HepG2 (cell line): ENCODE results near the gene EXOC3. TPM values are rescaled to one million over a fixed set of nuclear protein-coding genes. Genes with fewer than 3 reads are reported as not detected.
A peak's percentile ranks its signal among the peaks of the same experiment; 100 is the strongest.

Experiments used
- ATAC-seq: fragments of 200-7000 bp; cut with Tn5 transposase; 3 replicates; pipeline ENCODE4 v1.9.1; 2020; ENCODE audit warnings: mild to moderate bottlenecking, moderate library complexity
- BruUV-seq: library from RNA; stranded (reverse); fragments of 400-500 nt; replicated peaks from 2 replicates; lab custom pipeline; 2021; lab: Mats Ljungman, UMichigan
- CTCF ChIA-PET: fragments of 300-600 bp; formaldehyde crosslinking; extraction: SDS; loops from one replicate; lab custom pipeline; 2021; ENCODE audit warnings: low total read pairs, inconsistent platforms, low intra/inter-chr PET ratio; lab: Yijun Ruan, JAX
- POLR2A ChIA-PET: fragments of 350-600 bp; sonication (Branson Sonifier 250); formaldehyde crosslinking; loops from one replicate; lab custom pipeline; 2020; ENCODE audit warnings: antibody characterized with exemption, inconsistent platforms; lab: Yijun Ruan, JAX
- DNase-seq: peaks from one replicate; pipeline ENCODE4 v3.0.0-alpha.2; 2015; ENCODE audit warnings: low spot score
- FAIRE-seq: peaks from 3 replicates; lab custom pipeline; 2011; peaks lifted over from hg19 to GRCh38; lab: Jason Lieb, UNC
- H2AFZ ChIP-seq: one replicate; pipeline ENCODE4 v1.6.1; 2011; ENCODE audit warnings: low read length, inconsistent platforms
- H3K27ac ChIP-seq: fragments of 300-600 bp; 3 replicates; pipeline ENCODE4 v1.8.0; 2011; ENCODE audit warnings: mixed run types, mild to moderate bottlenecking, mixed read lengths, low read length, inconsistent platforms; ENCODE audit not compliant: insufficient read depth; ENCODE audit errors: extremely low read length
- H3K27me3 ChIP-seq, 2 experiments: fragments of 200-600 bp in 1 of 2; 2 replicates in 1 of 2; 3 replicates in 1 of 2; pipeline versions ENCODE4 v1.6.0 to v1.8.0; 2011; ENCODE audit warnings: low read length in 2 of 2, mild to moderate bottlenecking in 2 of 2, moderate library complexity in 2 of 2, inconsistent platforms in 1 of 2; ENCODE audit not compliant: insufficient read depth in 2 of 2, control insufficient read depth in 1 of 2
- H3K36me3 ChIP-seq, 2 experiments: fragments of 200-600 bp in 1 of 2; replicated peaks in 1 of 2; 2 replicates in 1 of 2; 3 replicates in 1 of 2; pipeline versions ENCODE4 v1.5.1 to v1.8.0; 2011; ENCODE audit warnings: low read length in 2 of 2, inconsistent platforms in 1 of 2; ENCODE audit not compliant: insufficient read depth in 2 of 2, control insufficient read depth in 1 of 2
- H3K4me1 ChIP-seq: 2 replicates; pipeline ENCODE4 v1.5.1; 2012; ENCODE audit warnings: low read length, inconsistent platforms; ENCODE audit not compliant: insufficient read depth
- H3K4me2 ChIP-seq: 2 replicates; pipeline ENCODE4 v1.6.0; 2011; ENCODE audit warnings: low read depth, low read length, inconsistent platforms
- H3K4me3 ChIP-seq, 3 experiments: fragments of 200-600 bp in 1 of 3; sonication (generic), shearing (Covaris generic) in 1 of 3; replicated peaks in 1 of 3; 2 replicates each; pipeline ENCODE4 v1.5.1; 2011 to 2016; ENCODE audit warnings: low read length in 3 of 3, inconsistent platforms in 2 of 3, low read depth in 2 of 3, mild to moderate bottlenecking in 2 of 3, control low read depth in 1 of 3, mixed read lengths in 1 of 3; ENCODE audit not compliant: insufficient read depth in 1 of 3
- H3K79me2 ChIP-seq: one replicate; pipeline ENCODE4 v1.6.1; 2011; ENCODE audit warnings: low read length, inconsistent platforms; ENCODE audit not compliant: insufficient read depth
- H3K9ac ChIP-seq: 2 replicates; pipeline ENCODE4 v1.6.0; 2011; ENCODE audit warnings: mild to moderate bottlenecking, low read depth, low read length, inconsistent platforms; ENCODE audit not compliant: insufficient read depth
- H3K9me3 ChIP-seq: 2 replicates; pipeline ENCODE4 v1.5.1; 2012; ENCODE audit warnings: mild to moderate bottlenecking, low read length
- H4K20me1 ChIP-seq: 2 replicates; pipeline ENCODE4 v1.6.0; 2011; ENCODE audit warnings: inconsistent platforms, mild to moderate bottlenecking, low read length, moderate library complexity; ENCODE audit not compliant: insufficient read depth
- AGO2 ChIP-seq: fragments of 200-400 bp; formaldehyde crosslinking; optimal IDR thresholded peaks from 2 replicates; pipeline ENCODE3; 2017; ENCODE audit warnings: mild to moderate bottlenecking, low read depth, low read length, moderate library complexity
- HDAC1 ChIP-seq: sonication (generic); formaldehyde crosslinking; IDR thresholded peaks from 2 replicates; pipeline ENCODE4 v1.5.1; 2020; ENCODE audit warnings: mild to moderate bottlenecking, missing genetic modification reagents
- PAF1 ChIP-seq: IDR thresholded peaks from 2 replicates; pipeline ENCODE4 v1.6.1; 2016; ENCODE audit warnings: missing genetic modification reagents, missing compliant biosample characterization
- PAX8 ChIP-seq: sonication (generic); formaldehyde crosslinking; IDR thresholded peaks from 2 replicates; pipeline ENCODE4 v1.8.0; 2022; ENCODE audit warnings: mild to moderate bottlenecking, missing genetic modification reagents, borderline replicate concordance
- REL ChIP-seq: sonication (generic); formaldehyde crosslinking; conservative IDR thresholded peaks from 2 replicates; pipeline ENCODE4 v1.8.0; 2022; ENCODE audit warnings: mild to moderate bottlenecking, missing genetic modification reagents, moderate library complexity
- SRSF1 ChIP-seq: fragments of 200-400 bp; formaldehyde crosslinking; optimal IDR thresholded peaks from 2 replicates; pipeline ENCODE3; 2017; ENCODE audit warnings: mild to moderate bottlenecking, low read depth, low read length, moderate library complexity
- ZBTB7A ChIP-seq: sonication (generic); formaldehyde crosslinking; IDR thresholded peaks from 2 replicates; pipeline ENCODE4 v1.8.0; 2022; ENCODE audit warnings: mild to moderate bottlenecking, missing genetic modification reagents
- ZC3H13 ChIP-seq: sonication (generic); formaldehyde crosslinking; IDR thresholded peaks from 2 replicates; pipeline ENCODE4 v1.8.1; 2023; ENCODE audit warnings: mild to moderate bottlenecking, missing genetic modification reagents, moderate library complexity
- ZNF121 ChIP-seq: sonication (generic); formaldehyde crosslinking; IDR thresholded peaks from 2 replicates; pipeline ENCODE4 v1.5.0; 2020; ENCODE audit warnings: mild to moderate bottlenecking, missing genetic modification reagents
- ZNF207 ChIP-seq: fragments of 450-650 bp; IDR thresholded peaks from 2 replicates; pipeline ENCODE4 v1.6.1; 2016; ENCODE audit warnings: antibody characterized with exemption, borderline replicate concordance
- ZNF557 ChIP-seq: sonication (generic); formaldehyde crosslinking; IDR thresholded peaks from 2 replicates; pipeline ENCODE4 v1.4.0; 2020; ENCODE audit warnings: missing genetic modification reagents
- WGBS: methylation state at CpG from one replicate; pipeline ENCODE4 v1.1.6; 2017; ENCODE audit warnings: low lambda C conversion rate; 5-methylcytosine and 5-hydroxymethylcytosine counted together
- in situ Hi-C: cut with HindIII; loops from 2 replicates; pipeline ENCODE4 v1.10.0; 2017; ENCODE audit warnings: low pct_unique_long_range_greater_than_20kb; ENCODE audit not compliant: extremely low pct_ligation_motif_present
- intact Hi-C: fragments of 100-400 bp; cut with micrococcal nuclease; formaldehyde crosslinking; loops from one replicate; pipeline ENCODE4 v1.10.0; 2022; ENCODE audit not compliant: unreplicated experiment
- polyA plus RNA-seq, 8 experiments: library from polyadenylated mRNA; depleted of rRNA in 3 of 8; stranded (reverse) in 7 of 8; unstranded in 1 of 8; fragments of >200 nt; fragmentation: Illumina TruSeq in 4 of 8; extraction: Trizol in 4 of 8; gene quantifications; 2 replicates each; pipeline versions ENCODE4 v1.2.1 to v1.2.3, GENCODE V29; 2011 to 2016; ENCODE audit warnings: low read depth in 4 of 8, missing spikeins in 1 of 8, mixed read lengths in 1 of 8; ENCODE audit not compliant: insufficient read depth in 1 of 8
- total RNA-seq, 5 experiments: library from RNA; depleted of rRNA; stranded (reverse); fragments of >200 nt; fragmentation: Illumina TruSeq; extraction: Trizol; gene quantifications; 2 replicates each; pipeline ENCODE4 v1.2.3, GENCODE V29; 2016; ENCODE audit warnings: low read depth in 1 of 5
- TF ChIP-seq, protein P1 (sequence below): sonication (generic); formaldehyde crosslinking; IDR thresholded peaks from 2 replicates; pipeline ENCODE4 v1.8.0; 2022; ENCODE audit warnings: mild to moderate bottlenecking, missing genetic modification reagents, moderate library complexity

Gene EXOC3
- total and polyA plus RNA-seq, 2 of the 13 experiments (the other 11 are each of a cell fraction or from before 2014, with no cell fraction given), result 9.2 to 20.5 TPM

DNA sequence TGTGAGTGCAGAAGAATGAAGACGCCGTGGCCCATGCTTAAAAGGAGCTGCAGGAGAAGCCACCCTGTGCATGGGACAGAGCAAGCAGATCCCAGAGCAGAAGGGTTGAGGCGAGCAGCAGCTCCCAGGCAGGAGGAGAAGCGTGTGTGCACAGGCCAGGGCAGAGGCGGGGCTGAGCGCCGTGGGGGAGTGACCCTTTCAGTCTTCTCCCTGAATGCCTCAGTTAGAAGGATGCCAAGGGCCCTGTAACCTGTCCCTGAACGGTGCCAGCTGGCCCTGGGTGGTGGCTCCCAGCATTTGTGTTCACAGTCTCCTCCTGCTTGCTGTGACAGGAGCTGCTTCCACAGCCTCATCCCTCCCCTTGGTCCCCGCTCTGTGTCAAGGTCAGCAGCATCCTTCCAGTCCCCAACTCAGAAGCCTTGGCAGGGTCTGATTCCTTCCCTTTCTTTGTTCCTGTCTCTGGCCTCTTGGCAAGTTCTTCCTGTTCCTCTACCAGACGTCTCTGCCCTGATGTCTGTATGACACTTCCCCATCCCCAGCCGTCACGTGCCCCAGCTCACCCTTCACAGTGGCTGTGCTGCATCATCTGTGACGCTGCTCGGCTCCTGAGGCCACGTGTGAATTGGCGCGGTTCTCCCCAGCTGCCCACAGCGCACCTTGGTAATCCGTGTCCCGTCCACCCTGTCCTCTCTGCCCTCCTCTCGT lies 5.2 kb downstream of the EXOC3 start:
- BruUV-seq, result no TSS peak
- Histone ChIP-seq H3K4me1 (peaks cover 11% of the 10 kb centered on the region), H3K4me2 (no peak overlapping the region), H3K9me3 (peaks cover 6% of the 10 kb centered on the region; the same call in 1 of the 2 replicates), H3K79me2 (peaks cover 17% of the 10 kb centered on the region), H3K9ac (no peak overlapping the region), H3K27me3 (no peaks in the 10 kb centered on the region; a peak in 1 of 5 replicates), H4K20me1 (no peaks in the 10 kb centered on the region), H3K4me3 (no peak overlapping the region), H2AFZ (no peak overlapping the region), H3K36me3 (peaks cover 27 to 63% of the 10 kb centered on the region in 2 experiments; a peak in 4 of 5 replicates), H3K27ac (no peak overlapping the region)
- 96% methylated on average over 20 of the region's 21 CpGs for WGBS
- ChIA-PET CTCF (no interaction called here), POLR2A (no interaction called here)
- no peak for TF ChIP-seq ZNF557
- peak; percentile 34 for TF ChIP-seq AGO2
- FAIRE-seq (no peak), ATAC-seq (no peak), DNase-seq (no peak)
- in situ Hi-C loops (no loop called here), intact Hi-C loops (no loop called here)

DNA sequence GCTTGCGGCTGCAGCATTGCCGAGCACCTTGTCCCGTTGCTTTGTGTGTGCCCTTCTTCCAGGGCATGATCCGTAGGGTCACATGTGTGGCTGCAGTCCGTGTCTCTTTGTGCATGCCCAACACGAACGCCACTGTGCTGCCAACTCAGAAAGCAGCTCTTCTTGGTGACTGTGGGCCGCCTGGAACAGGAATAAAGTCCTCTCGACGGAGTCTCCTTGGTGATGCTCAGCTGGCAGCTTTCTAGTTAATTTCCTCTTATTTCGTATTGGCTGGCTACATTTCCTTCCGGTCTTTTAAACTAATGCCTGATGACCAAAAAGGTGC lies 5.8 kb downstream of the EXOC3 start:
- no TSS peak for BruUV-seq
- POLR2A ChIA-PET, result no interaction called here
- Histone ChIP-seq H2AFZ (no peak overlapping the region), H3K4me1 (peaks cover 11% of the 10 kb centered on the region), H3K27ac (no peak overlapping the region), H3K36me3 (peaks cover 31 to 68% of the 10 kb centered on the region in 2 experiments; a peak in 4 of 5 replicates), H3K27me3 (no peaks in the 10 kb centered on the region; a peak in 1 of 5 replicates), H3K4me3 (no peak overlapping the region)
- in situ Hi-C loops, result no loop called here
- no peak for ATAC-seq
- WGBS, result 97% methylated on average over 12 of the region's 12 CpGs
- TF ChIP-seq PAF1, result no peak
- no peak for TF ChIP-seq ZNF207
- no peak for TF ChIP-seq REL (CRISPR knock-in tag)
- no peak for TF ChIP-seq PAX8
- no peak for TF ChIP-seq ZNF121 (CRISPR knock-in tag)
- TF ChIP-seq ZBTB7A (CRISPR knock-in tag), result no peak
- TF ChIP-seq ZC3H13 (CRISPR knock-in tag), result no peak
- no peak for TF ChIP-seq HDAC1 (CRISPR knock-in tag)
- TF ChIP-seq, protein P1, sequence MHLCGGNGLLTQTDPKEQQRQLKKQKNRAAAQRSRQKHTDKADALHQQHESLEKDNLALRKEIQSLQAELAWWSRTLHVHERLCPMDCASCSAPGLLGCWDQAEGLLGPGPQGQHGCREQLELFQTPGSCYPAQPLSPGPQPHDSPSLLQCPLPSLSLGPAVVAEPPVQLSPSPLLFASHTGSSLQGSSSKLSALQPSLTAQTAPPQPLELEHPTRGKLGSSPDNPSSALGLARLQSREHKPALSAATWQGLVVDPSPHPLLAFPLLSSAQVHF, result no peak
- TF ChIP-seq SRSF1, result no peak
- TF ChIP-seq, all 625 proteins: peak for 0
- Histone ChIP-seq H4K20me1 (no peaks in the 10 kb centered on the region), H3K9me3 (peaks cover 6% of the 10 kb centered on the region; the same call in 1 of the 2 replicates), H3K4me2 (no peak overlapping the region), H3K9ac (no peak overlapping the region), H3K79me2 (peaks cover 12% of the 10 kb centered on the region)
- intact Hi-C loops, result no loop called here
- no peak for DNase-seq
- no peak for FAIRE-seq
- CTCF ChIA-PET, result no interaction called here
